ENCODE data around the gene EEF2. TPM values are rescaled to one million over a fixed set of nuclear protein-coding genes. Genes with fewer than 3 reads are reported as not detected.

EEF2 gene
- total and polyA plus RNA-seq, 2 donors (not counting 1 experiment from before 2014, with no cell fraction given) = 1,449 to 3,167 TPM

DNA sequence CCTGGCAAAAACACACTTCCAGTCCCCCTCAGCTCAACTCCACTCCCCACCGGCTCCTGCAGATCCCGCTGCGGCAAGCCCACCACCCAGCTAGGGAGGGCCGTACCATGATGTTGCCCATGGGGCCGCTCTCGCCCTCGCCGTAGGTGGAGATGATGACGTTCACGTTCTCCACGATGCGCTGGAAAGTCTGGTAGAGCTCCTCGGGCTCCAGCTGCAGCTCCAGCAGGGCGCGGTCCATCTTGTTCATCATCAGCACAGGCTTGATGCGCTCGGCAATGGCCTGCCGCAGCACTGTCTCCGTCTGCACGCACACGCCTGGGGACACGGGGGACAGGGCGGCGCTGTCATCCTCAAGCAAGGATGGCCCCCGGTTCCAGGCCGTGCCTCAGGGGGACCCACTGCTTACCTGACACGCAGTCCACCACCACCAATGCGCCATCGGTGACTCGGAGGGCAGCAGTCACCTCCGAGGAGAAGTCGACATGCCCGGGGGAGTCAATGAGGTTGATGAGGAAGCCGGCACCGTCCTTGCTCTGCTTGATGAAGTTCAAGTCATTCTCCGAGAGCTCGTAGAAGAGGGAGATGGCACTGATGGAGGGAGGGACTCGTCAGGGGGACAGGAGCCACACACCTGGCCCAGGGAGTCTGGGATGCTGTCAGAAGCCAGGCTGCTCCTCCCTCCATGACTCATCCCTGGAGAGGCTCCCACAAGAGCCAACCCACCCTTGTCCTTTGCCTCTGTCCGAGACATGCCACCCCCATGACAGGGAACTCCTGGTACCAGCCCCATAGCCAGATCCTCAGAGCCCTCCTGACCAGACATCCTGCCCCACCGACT, 2.3 kb downstream of the EEF2 start:
- Histone ChIP-seq H3K79me2 (ENCODE audit: control insufficient read depth, insufficient read depth, low read length) (peaks cover 43% of the 10 kb centered on the region), H3K4me3 (ENCODE audit: control extremely low read depth in 1 of 5, extremely low read depth in 1 of 5, insufficient read depth in 1 of 5, low read depth in 2 of 5, low read length in 4 of 5) (no peak overlapping the region), H2AFZ (ENCODE audit: insufficient read depth, low read depth, low read length, poor library complexity, severe bottlenecking) (no peak overlapping the region), H3K9me3 (ENCODE audit: control extremely low read depth in 1 of 3, control insufficient read depth in 2 of 3, insufficient read depth in 1 of 3, low read length in 2 of 3) (peaks cover 0 to 1% (median 0%) of the 10 kb centered on the region in 3 donors), H3K27me3 (replicated peaks in 1 of 4; ENCODE audit: control extremely low read depth in 1 of 4, control insufficient read depth in 3 of 4, insufficient read depth in 4 of 4, low read length in 3 of 4) (no peaks in the 10 kb centered on the region), H3K9ac (ENCODE audit: low read length) (no peak overlapping the region), H4K20me1 (ENCODE audit: control insufficient read depth, insufficient read depth, low read length, poor library complexity, severe bottlenecking) (peaks cover 73% of the 10 kb centered on the region), H3K4me1 (ENCODE audit: control insufficient read depth in 2 of 2, insufficient read depth in 2 of 2, low read length in 2 of 2) (peaks cover 28 to 41% of the 10 kb centered on the region in 2 donors), H3K36me3 (replicated peaks in 1 of 2; ENCODE audit: control extremely low read depth in 1 of 2, control insufficient read depth in 1 of 2, extremely low read depth in 1 of 2, insufficient read depth in 2 of 2, low read length in 1 of 2) (peaks cover 3 to 63% of the 10 kb centered on the region in 2 experiments), H3K4me2 (replicated peaks; ENCODE audit: low read depth, low read length, poor library complexity, severe bottlenecking) (peak overlapping the region; percentile 76), H3K27ac (ENCODE audit: low read length in 2 of 2) (peak overlapping the region; percentile 78 to 90)
- H3K4me3 Mint-ChIP-seq = peak overlapping the region; percentile 98
- ChIA-PET CTCF (interaction anchor here (1.0 to 1.4 kb wide), 3 partner anchors 12 to 160 kb away, joined by 3 to 6 read pairs (median 4); partner anchors contain the start of gene DAPK3), POLR2A (interaction anchor here (0.6 to 1.3 kb wide), 2 partner anchors 11 to 175 kb away, joined by 3 to 8 read pairs; no protein-coding TSS in a partner anchor)
- ATAC-seq (ENCODE audit: low read depth) (no peak), DNase-seq (peak; percentile 42)
- H3K27ac Mint-ChIP-seq = peak overlapping the region; percentile 97
- no peaks in the 10 kb centered on the region for H3K27me3 Mint-ChIP-seq
- H3K9me3 Mint-ChIP-seq (ENCODE audit: insufficient read depth) = no peaks in the 10 kb centered on the region
- 92% methylated on average over 27 of the region's 40 CpGs for WGBS (ENCODE audit: insufficient coverage)
- TF ChIP-seq, protein P1, sequence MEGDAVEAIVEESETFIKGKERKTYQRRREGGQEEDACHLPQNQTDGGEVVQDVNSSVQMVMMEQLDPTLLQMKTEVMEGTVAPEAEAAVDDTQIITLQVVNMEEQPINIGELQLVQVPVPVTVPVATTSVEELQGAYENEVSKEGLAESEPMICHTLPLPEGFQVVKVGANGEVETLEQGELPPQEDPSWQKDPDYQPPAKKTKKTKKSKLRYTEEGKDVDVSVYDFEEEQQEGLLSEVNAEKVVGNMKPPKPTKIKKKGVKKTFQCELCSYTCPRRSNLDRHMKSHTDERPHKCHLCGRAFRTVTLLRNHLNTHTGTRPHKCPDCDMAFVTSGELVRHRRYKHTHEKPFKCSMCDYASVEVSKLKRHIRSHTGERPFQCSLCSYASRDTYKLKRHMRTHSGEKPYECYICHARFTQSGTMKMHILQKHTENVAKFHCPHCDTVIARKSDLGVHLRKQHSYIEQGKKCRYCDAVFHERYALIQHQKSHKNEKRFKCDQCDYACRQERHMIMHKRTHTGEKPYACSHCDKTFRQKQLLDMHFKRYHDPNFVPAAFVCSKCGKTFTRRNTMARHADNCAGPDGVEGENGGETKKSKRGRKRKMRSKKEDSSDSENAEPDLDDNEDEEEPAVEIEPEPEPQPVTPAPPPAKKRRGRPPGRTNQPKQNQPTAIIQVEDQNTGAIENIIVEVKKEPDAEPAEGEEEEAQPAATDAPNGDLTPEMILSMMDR (IDR thresholded peaks at IDR 0.05) = no peak
- no peak for TF ChIP-seq EZH2 (IDR thresholded peaks at IDR 0.05; ENCODE audit: borderline replicate concordance, insufficient read depth, low read depth, low read length, poor library complexity, severe bottlenecking)
- H3K4me1 Mint-ChIP-seq = peaks cover 56% of the 10 kb centered on the region
- intact Hi-C loops (cut with micrococcal nuclease) = no loop called here
